HG02588 (cell line): ENCODE measurements around the gene NYNRIN.

Experiments used
- ATAC-seq: cut with Tn5 transposase; IDR thresholded peaks from one replicate; pipeline ENCODE4 v1.9.1; 2021; ENCODE audit warnings: mild to moderate bottlenecking, moderate library complexity; ENCODE audit not compliant: unreplicated experiment

The NYNRIN gene

DNA sequence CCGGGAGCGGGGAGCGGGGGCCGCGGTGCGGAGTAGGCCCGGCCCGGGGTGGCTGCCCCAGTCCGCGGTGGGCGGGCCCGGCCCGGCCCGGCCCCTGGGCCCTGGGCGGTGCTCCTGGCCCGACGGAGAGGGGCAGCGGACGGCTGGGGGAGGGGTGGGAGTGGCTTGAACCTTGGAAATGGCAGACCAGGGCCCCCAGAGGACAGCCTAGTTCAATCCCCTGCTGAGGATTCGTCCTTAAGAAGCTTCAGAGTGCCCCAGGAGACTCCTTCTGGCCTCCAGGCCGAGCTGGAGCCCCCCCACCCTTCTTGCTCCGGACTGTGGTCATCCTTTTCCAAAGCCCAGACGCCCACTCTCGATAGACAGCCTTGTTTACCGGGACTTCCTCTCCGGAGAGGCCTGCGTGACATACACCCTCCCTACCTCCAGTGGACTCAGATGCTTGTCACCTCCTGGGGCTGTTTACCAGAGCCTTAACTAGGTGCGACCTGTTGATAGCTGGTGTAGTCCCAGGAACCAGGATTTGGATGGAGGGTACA is 31.4 kb downstream of the NYNRIN start:
- ATAC-seq: peak; percentile 57

DNA sequence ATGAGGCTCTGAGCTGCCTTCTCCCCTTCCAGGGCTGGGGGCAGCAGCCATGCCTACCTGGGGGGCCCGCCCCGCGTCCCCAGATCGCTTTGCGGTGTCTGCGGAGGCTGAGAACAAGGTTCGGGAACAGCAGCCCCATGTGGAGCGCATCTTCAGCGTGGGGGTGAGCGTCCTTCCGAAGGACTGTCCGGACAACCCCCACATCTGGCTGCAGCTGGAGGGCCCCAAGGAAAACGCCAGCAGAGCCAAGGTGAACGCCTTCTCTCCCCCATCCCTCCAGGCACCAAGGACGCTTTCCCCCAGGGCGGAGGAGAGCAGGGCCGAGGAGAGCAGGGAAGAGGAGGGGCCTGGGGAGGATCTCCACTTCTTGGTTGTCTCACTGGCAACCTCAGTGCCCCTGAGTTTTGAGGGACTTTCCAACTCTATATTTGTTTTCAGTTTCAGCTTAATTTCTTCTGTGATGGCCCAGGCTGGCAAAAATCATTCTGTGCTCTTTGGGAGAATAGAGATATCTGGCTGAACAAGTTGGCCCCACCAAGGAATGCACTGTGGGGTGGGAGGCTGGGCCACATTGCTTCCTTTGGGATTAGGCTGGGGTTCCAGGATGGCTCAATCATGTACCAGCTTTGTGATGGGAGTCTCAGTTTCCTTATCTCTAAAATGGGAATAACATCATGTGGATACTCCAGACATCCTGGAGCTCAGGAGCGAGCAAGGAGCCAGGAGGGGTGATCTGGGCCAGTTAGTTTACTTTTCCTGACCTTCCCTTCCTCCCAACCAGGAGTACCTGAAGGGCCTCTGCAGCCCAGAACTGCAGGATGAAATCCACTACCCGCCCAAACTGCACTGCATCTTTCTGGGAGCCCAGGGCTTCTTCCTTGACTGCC is 32.1 kb downstream of the NYNRIN start:
- peak; percentile 29 for ATAC-seq

DNA sequence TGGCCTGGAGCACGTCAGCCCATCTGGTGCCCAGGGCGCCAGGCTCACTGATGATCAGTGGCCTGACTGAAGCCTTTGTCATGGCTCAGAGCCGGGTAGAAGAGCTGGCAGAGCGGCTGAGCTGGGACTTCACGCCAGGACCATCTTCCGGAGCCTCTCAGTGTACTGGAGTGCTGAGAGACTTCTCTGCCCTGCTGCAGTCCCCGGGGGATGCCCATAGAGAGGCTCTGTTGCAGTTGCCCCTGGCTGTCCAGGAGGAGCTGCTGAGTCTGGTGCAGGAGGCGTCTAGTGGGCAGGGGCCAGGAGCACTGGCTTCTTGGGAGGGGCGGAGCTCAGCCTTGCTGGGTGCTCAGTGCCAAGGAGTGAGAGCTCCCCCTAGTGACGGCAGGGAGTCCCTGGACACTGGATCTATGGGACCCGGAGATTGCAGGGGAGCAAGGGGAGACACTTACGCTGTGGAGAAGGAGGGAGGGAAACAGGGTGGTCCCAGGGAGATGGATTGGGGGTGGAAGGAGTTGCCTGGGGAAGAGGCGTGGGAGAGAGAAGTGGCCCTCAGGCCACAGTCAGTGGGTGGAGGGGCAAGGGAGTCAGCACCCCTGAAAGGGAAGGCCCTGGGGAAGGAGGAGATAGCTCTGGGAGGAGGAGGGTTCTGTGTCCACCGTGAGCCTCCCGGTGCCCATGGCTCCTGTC is 32.9 kb downstream of the NYNRIN start:
- peak; percentile 54 for ATAC-seq

DNA sequence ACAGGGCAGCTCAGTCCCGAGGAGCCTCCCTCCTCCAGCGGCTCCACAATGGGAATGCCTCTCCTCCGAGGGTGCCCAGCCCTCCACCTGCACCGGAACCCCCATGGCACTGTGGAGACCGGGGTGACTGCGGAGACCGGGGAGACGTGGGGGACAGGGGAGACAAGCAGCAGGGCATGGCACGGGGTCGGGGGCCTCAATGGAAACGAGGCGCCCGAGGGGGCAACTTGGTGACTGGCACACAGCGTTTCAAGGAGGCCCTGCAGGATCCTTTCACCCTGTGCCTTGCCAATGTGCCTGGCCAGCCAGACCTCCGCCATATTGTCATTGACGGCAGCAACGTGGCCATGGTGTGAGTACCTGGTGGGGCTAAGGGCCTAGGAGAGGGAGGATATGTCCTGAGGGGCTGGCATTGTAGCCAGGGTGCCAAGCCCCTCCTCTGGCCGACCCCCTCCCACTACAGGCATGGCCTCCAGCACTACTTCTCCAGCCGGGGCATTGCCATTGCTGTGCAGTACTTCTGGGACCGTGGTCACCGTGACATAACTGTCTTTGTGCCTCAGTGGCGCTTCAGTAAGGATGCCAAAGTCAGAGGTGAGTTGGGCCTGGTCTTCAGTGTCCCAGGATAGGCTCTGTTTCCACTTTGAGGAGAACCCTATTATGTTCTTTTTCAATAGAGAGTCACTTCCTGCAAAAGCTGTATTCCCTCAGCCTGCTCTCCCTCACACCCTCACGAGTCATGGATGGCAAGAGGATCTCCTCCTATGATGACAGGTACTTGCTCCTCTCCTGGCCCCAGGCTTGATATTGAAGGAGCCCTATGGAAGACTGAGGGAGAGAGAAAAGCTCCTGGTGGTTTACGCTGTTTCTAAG is 33.7 kb downstream of the NYNRIN start:
- no peak for ATAC-seq

DNA sequence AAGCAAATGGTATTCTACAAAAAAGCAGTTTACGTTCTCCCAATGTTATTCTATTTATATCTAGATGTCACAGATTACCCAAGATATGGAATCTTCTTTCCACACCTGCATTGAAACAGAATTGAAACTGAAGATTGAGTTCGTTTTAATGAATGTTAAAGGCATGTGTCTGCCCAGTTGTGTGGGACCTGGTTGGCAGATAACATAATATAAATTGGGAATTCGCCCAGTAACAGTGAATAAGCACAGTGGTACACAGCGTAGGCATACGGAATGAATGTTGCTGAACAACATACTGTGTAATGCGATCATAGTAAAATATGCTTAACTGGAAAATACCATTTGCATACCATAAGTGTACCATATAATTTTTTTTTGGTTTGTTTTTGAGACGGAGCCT is 35.2 kb downstream of the NYNRIN start:
- no peak for ATAC-seq

DNA sequence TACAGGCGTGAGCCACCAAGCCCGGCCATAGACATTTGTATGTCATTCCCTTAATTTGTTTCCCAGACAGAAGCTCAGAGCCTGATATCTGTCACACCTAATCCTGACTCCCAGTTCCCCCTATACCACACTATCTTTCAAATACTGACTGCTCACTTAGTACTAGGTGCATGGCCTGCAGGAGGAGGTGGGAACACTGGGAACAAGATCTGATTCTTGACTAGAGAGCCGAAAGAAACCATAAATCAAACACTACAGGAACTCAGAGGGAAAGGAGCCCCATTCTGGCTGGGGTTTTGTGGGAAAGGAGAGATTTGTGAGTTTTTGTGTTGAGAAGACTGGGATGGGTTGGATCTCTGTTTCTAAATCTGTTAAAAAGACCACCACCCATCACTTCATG is 35.9 kb downstream of the NYNRIN start:
- ATAC-seq: no peak

DNA sequence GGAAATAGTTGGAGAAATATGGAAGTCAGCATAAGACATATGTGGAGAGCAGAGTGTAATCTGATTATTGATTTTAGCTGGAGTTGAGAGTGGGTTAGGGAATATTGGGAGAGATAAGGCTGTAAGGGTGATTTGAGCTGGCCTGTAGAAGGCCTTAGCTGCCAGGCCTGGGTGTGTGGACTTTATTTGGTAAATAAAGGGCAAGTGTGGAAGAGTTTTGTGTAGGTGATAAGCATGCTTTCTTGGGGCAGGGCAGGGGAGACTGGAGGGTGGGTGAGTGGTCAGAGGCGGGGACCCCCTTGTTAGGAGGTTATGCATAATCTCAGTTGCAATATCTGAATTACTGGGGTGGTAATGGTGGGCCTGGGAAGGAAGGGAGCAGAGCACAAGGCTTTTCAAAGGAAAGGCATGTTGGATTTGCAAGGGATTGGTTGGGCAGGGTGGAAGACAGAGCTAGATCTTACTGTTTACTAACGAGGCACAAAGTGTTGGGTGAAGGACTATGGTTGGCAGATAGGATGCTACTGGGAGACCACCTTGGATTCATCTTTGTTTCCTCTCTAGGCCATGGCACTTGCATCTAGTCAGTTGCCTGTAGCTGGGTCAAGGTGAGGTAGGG is 36.5 kb downstream of the NYNRIN start:
- ATAC-seq: no peak

DNA sequence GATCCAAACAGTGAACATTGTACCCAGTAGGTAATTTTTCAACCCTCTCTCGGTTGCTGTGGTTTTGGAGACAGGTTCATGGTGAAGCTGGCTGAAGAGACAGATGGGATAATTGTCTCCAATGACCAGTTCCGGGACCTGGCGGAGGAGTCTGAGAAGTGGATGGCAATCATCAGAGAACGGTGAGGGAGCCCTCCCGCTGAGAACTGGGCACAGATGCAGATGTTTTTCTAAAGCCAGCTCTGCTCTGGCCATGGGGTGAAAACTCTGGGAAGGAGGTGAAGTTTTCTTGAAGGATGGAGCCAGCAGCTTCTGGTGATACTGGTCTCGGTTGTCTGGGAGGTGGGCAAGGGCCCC is 37.2 kb downstream of the NYNRIN start:
- ATAC-seq: no peak

DNA sequence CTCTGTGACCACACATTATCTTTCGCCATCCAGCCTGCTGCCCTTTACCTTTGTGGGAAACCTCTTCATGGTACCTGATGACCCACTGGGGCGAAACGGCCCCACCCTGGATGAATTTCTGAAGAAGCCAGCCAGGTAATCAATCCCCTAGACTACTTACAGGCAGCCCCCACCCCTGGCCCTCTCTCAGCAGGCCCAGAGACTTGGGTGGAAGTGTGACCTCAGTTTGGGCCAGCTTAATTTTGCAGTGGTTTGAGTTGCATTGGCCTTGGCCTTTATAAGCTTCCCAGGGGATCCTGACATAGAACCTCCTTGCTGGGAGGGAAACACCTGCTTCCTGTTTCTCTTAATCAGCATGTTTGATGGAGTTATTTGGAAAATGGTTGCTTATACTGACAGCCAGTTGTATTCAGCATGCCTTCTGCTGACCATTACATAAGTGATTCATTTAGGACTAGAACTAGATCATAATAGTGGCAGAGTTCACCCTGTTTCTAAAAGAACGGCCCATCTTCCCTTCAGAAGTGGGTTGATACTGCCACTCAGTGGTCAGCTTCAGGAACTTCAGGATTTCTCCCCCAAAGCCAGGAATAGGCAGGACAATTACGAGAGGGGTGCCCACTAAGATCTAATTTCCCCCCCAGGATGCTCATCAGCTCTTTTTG is 37.7 kb downstream of the NYNRIN start:
- ATAC-seq: no peak

DNA sequence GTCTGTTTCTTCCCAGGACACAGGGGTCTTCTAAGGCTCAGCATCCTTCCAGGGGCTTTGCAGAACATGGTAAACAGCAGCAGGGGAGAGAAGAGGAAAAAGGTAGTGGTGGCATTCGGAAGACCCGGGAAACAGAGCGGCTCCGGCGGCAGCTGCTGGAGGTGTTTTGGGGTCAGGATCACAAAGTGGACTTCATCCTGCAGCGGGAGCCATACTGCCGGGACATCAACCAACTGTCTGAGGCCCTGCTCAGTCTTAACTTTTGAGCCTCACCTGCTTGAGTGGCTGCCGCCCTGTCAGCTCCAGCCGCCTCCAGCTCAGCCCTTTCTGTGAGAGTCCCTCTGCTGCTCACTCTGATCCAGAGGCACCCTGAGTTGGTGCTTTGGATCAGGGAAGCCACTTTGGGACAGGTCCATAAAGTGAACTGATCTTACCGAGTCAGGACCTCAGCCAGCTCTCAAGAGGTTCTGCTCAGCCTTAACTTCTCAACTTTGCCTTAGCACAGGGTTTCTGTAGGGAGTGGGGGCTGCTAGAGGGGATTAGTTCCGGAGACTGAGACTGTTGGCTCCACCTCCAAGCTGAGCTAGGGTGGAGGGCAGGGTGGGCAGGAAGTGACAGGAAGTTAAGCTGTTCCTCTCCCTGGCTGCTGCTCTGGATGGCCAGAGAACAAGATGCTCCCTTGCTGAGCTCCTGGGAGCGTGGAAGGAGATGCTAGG is 38.4 kb downstream of the NYNRIN start:
- ATAC-seq: no peak

DNA sequence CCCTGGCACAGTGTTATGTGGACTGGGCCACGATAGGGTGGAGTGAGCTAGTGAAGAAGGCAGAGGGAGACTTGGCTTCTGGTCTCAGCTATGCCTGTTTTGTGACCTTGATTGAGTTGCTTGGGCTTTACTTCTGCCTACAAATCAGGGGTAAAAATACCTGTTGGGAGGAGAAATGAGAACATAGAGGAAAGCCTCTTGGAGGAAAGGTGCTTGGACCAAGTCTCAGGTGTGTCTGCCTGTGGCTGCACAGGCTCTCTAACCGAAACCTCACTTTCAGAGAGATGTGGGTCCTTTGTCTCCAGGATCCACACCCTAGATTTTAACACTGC is 38.9 kb downstream of the NYNRIN start:
- no peak for ATAC-seq

DNA sequence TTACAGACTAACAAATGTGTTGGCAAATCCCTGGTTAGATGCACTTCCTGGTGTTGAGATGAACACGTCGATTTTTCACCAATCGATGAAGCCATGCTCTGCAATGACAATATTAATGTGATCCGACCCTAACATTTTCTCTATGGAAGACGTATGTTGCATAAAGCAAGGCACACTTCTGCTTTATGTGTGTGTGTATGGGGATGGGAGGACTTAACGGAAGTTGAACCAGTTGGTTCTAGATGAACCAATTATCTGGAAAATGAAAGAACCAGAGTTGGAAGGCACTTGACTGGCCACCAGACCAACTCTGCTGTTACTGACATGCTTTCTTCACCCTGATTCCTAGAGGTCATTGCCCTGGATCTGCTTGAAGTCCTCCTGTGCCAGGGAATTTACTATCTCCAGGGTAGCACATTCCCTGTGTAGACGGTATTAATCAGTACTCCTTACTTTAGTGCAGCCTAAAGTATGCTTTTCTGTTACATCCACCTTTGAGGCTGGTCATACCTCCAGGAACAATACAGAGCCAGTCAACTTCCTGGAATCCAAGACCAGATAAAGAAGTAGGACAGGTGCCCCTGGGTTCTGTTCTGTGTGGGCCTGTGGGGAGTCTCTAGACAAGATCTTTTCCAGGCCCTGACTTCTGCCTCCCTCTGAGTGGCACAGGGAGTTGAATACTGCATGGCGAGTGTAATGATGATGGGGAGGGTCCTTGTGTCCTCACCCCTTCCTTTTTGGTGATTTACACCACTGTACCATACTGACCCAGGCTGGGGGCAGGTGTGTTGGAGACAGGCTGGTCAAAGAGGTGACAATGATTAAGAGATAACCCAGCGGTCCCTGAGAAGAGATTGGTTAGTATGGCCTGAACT is 39.7 kb downstream of the NYNRIN start:
- ATAC-seq: no peak

DNA sequence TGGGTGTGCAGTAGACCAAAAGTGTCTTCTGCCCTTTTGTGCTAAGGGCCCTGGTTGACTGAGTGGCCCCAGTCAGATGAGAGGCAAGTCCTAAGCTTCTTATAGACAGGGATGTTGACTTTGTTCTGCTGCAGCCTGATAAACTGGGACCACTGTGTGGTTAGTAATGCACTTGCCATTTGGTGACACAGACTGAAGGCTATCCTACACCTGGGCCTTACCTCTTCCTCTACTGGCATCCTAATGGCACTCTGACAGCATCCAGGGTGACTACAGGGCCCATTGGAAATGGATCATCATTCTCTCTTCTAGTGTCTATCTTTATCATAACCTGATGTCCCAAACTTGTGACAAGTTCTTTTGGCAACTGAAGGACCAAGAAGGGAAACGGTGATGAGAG is 40.5 kb downstream of the NYNRIN start:
- ATAC-seq: no peak

DNA sequence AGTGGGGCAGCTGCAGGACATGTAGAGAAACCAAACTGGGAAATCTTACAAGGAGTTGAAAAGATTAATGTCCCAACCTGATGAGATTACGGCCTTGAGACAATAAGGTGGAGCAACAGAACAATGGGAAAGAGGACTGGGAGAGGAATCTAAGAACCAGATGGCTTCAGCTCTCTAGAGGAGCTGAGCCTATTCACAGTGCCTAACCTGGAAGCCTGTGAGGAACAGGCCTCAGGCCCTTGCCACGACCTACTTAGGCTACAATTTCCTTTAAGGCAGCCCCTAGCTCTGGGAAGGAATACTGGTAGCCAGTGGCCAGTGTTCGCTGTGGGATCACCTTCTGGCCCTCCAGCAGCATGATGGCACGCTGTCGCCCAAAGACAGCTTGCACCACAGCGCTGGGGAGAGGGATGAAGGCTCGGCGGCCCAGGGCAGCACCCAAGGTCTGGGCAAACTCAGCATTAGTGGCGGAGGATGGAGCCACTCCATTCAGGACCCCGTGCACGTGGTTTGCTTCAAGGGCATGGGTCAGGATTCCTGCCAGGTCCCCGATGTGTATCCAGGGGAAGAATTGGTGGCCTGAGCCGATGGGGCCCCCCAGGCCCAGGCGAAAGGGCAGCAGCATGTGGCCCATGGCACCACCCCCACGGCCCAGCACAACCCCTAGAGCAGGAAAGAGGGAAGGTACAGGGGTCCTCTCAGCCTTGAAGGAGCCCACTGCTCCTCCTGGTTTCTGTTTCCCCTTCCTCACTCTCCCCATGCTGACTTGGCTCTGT is 41.2 kb downstream of the NYNRIN start:
- ATAC-seq: no peak

DNA sequence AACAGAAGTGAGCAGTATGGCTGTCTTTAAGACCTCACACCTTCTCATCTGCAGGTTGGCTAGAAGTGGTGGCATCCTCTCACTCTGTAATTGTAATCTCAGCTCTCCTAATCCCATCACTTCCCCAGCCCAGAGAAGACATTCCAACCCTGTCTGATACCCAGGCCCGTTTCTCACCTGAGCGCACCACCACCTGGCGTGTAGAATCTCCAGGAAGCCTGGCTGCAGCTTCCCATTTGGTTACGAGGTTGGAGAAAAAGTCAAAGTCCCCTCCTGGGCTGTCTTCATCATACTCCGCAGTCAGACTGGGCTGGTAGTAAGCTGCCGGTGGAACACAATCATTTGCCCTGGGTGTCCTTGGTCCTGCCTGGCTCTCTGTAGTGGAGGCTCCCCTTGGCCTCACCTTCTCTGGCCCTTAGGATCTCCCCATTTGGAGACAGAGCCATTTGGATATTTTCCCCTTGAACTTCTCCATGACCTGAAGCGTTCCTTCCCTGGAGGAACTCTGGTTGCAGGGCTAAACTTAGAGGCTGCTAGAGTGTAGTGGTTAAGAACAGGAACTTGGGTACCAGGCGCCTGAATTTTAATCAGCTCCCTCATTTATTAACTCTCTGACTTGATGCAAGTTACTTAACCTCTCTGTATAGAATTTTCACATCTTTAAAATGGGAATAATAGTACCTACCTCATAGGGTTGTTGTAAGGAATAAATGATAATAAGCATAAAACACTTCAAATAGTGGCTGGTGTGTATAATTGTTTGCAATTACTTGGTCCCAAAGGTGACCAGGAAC is 42.0 kb downstream of the NYNRIN start:
- ATAC-seq: no peak

DNA sequence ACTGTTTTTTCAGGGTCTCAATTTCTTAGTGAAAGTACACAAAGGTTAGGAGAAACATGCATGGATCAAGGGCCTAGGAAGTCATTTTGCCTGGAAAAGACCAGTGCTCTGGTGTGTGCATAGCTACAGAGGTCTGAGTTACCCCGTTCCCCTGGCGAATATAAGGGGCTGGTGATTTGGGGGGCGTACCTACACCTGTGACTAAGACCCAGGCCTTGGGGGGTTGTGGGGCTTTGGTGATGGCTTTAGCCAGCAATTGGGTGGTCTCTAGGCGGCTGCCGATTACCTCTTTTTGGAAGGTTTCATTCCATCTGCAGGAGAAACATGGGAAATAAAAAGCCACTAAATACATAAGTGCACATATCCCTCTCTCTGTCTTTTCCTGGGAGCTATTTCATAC is 42.7 kb downstream of the NYNRIN start:
- ATAC-seq: no peak

DNA sequence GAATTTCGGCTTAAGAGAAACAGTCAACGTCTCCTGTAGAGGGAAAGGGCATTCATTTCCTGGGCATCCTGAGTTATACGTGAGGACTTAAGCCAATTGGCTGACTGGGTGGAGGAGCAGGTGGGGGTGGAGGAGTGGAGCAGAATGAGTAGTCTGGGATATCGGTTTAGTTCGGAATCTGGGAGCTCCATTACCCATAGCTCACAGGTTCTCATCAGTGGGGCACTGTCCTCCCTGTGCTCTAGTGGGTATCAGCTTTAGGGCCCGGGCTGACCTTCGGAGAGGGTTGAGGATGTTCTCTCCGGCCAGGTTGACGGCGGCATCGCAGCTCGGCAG is 43.1 kb downstream of the NYNRIN start:
- no peak for ATAC-seq
